ENCODE measurements around the gene STARD4.
A peak's percentile ranks its signal among the peaks of the same experiment; 100 is the strongest.

STARD4 gene
- 34.3 to 68.9 reads per million in 2 donors for total RNA-seq

DNA sequence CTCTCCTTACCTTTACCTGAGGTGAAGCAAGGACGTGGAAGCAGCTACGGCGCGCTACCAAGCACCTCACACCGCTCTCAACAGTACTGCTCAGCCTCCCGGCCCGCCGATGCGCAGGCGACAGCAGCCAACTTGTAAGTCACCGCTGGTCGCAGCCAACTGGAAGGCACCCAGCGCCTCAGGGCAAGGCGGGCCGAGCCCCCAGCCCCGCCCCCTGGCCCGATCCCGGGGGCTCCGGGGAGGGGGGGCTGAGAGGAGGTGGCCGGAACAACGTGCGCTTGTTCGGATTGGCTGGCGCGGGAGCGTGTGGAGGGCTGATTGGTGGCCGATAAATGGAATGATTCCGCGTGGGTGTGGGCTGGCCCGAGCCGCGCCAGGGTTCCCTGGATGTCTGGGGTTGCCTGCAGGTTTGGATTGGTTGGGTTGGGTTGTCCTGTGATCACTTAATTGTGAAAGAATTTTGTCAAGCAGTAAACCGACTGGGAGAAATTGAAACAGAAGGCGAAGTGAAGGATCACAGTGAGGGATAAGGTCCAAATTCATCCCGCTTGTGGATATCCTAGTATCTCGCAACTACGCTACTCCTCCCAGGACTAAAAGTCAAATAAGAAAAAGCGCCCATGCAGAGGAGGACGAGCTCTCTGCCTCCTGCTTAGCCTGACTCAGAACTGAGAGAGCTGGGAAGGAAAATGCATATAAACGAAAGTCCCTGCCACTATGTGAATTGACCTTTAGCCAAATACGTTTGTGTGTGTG, at the start of gene STARD4:
STARD4 (minus strand) TSS at position 161 of the 756 bp plus-strand sequence. CDS start 5,102 bp downstream, outside the sequence.
- DNase-seq, result peak; percentile 87 to 98 (median 91)

GRCh38 chr5:111559680-111560079, 47.3 kb upstream of the STARD4 start:
- no peak for DNase-seq

DNA sequence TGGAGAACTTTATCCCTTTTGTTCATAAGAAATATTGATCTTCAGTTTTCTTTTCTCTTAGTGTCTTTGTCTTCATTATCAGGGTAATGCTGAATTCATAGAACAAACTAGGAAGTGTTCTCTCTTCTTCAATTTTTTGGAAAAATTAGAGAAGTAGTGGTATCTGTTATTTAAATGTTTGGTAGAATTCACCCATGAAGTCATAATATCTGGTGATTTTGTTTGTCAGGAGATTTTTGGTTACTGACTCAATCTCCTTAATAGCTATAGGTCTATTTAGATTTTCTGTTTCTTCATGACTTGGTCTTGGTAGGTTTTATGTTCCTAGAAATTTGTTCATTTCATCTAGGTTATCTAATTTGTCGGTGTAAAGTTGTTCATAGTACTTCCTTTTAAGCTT, 45.4 kb upstream of the STARD4 start:
- no peak for DNase-seq

DNA sequence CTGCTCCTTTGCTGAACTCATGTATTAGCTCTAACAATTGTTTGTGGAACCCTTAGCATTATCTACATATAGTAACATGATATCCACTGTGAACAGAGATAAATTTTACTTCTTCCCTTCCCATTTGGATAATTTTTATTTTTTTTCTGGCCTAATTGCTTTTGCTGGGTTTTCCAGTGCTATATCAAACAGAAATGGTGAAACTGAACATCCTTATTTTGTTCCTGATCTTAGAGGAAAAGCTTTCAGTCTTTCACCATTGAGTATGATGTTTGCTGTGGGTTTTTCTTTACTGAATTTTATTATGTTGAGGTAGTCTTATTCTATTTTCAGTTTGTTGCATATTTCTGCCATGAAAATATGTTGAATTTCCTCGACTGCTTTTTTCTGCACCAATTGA, 44.8 kb upstream of the STARD4 start:
- DNase-seq, result no peak

DNA sequence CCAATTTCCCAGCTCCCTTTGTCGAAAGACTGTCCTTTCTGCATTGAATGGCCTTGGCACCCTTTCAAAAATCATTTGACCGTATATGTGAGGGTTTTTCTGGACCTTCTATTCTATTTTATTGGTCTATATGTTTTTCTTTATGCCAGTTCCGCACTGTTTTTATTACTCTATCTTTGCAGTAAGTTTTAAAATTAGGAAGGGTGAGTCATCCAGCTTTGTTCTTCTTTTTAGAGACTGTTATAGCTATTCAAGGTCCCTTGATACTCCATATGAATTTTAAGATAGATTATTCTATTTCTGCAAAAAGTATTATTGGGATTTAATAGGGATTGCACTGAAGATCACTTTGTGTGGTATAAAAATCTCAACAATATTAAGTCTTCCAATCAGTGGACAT, 44.2 kb upstream of the STARD4 start:
- no peak for DNase-seq

DNA sequence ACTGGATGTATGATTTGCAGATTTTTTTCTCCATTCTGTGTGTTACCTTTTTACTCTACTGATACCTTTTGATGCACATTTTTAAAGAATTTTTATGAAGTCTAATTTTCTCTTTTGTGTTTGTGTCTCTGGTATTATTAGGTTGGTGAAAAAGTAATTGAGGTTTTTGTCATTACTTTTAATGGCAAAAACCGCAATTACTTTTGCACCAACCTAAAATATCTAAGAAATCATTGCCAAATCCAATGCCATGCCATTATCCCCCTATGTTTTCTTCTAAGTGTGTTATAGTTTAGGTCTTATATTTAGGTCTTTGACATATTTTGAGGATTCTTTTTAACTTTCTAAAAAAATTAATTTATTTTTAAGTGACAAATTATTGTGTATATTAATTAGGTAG, 43.4 kb upstream of the STARD4 start:
- DNase-seq, result no peak

GRCh38 chr5:111553868-111554267, 41.5 kb upstream of the STARD4 start:
- no peak for DNase-seq

GRCh38 chr5:111552896-111553295, 40.6 kb upstream of the STARD4 start:
- DNase-seq, result no peak

DNA sequence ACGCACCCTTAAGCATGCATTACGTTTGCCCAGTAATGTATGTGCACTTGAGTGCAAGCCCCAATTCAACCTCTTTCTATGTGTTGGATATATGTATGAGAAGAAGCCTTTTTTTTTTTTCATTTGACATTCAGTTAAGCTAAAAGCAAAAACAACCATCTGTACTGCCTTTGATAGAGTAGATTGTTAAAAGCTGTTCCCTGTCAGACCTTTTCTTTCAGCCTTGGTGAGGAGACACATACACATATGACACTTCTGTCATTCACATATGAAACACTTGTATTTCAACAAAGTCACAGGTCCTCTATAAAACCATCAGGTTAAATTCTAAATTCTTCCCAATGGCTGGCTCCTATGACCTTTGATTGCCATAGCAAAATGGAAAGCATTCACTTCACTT, 40.2 kb upstream of the STARD4 start:
- no peak for DNase-seq

GRCh38 chr5:111551569-111552275, 39.4 kb upstream of the STARD4 start:
- no peak for DNase-seq

- no peak for DNase-seq
Observed at GRCh38 chr5:111551161-111551560, 38.8 kb upstream of the STARD4 start.

- DNase-seq, result peak; percentile 13 to 69 (median 38)
Observed at GRCh38 chr5:111550282-111551020, 38.1 kb upstream of the STARD4 start.

DNA sequence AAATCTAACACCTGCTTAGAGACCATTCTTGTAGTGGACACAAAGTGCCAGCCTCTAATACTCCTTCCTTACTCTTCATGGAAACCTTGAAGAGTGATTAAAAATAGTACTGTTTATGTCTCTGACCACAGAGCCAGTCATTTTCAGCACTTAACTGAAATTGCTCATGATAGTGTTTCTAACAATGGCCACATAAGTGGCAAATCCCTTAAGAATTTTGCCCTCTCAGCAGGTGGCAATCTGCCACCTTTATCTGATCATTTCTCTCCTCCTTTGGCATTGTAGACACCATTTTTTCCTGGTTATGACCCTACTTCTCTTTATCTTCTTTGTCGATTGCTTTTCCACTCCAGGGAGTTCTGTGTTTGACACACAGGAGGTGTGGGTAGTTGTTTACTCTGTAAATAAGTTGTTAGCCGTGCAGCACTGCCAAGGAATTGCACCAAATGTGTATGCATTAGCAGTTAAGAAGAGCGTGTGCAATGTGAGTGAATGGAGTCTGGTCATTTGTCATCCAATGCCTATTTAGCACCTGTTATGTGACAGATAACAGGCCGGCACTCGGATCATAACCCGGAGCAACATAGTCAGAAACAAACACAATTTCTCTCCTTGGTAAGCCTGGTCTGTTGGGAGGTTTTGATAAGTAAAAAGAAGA, 36.8 kb upstream of the STARD4 start:
- DNase-seq, result no peak

GRCh38 chr5:111548348-111548950, 36.1 kb upstream of the STARD4 start:
- no peak for DNase-seq

GRCh38 chr5:111545031-111545430, 32.7 kb upstream of the STARD4 start:
- DNase-seq, result no peak

- DNase-seq, result no peak
Observed at GRCh38 chr5:111537141-111538024, 25.0 kb upstream of the STARD4 start.

- no peak for DNase-seq
Observed at GRCh38 chr5:111535879-111536549, 23.7 kb upstream of the STARD4 start.

DNA sequence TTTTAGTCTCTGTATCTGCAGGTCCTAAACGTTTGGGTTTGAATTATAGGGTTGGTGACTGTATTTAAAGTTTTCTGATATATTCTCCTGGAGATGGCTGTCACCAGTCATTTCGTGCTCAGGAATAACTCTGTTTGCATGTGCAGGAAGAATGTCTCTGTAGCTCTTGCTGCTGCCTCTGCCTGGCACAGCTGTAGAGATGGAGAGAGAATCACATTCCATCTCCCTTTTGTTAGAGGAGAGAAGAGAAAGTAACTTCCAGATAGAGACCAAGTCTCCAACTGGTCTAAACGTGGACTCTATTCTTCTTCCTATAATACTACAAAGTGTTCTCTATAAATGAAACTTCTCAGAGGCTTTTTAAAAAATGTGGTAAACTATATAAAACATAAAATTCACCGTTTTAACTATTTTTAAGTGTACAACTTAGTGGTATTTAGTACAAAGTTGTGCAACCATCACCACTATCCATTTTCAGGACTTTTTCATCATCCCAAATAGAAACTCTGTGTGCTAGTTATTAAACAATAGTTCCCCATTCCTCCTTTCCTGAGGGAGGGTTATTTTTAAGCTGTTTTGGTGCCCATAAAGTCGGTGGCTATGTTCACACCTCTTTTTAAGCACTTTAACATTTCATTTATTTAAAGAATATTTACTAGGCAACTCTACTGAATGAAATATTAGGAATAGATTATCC, 20.7 kb upstream of the STARD4 start:
- DNase-seq, result no peak

DNA sequence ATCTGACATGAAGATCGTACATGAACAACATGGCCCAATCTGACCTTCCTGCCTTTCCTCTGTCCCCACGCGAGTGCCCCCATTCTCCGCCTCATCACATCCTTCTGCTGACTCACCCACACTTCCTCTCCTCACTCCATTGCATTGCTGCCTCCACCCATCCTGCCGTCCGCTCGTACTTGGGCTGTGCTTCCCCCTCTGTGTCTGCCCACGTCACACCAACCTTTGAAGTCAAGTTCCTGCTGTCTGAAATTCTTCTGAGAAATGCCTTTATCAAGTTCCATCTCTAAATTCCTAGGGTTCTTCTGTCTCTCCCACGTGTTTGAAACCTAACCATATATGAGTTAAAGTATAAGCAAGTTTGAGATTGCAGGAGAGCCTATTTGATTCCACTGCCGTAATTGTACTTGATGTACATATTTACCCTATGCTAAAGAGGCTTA, 18.0 kb upstream of the STARD4 start:
- DNase-seq, result peak; percentile 55 to 93 (median 78)

GRCh38 chr5:111528056-111528455, 15.7 kb upstream of the STARD4 start:
- DNase-seq, result no peak
